WTC11 (cell line): ENCODE measurements around the gene TSEN15. TPM values are rescaled to one million over a fixed set of nuclear protein-coding genes. Genes with fewer than 3 reads are reported as not detected.

Experiments used
- ATAC-seq: fragments of 200-7000 bp; cut with Tn5 transposase; 2 replicates; pipeline ENCODE4 v1.10.0; 2021; ENCODE audit warnings: mild to moderate bottlenecking, moderate library complexity
- CTCF ChIA-PET: fragments of 300-600 bp; sonication (Branson Sonifier 250); formaldehyde crosslinking; loops from one replicate; lab custom pipeline; 2021; ENCODE audit warnings: antibody characterized with exemption; lab: Charles Lee
- POLR2A ChIA-PET: fragments of 350-600 bp; sonication (Branson Sonifier 250); formaldehyde crosslinking; loops from one replicate; lab custom pipeline; 2021; ENCODE audit warnings: antibody characterized with exemption; lab: Charles Lee
- DNase-seq: peaks from one replicate; pipeline ENCODE4 v3.0.0; 2021; ENCODE audit warnings: low spot score
- H3K27ac Mint-ChIP-seq: 2 replicates; pipeline ENCODE4 v1.8.0; 2021; ENCODE audit warnings: mixed read lengths
- H3K27me3 Mint-ChIP-seq: 2 replicates; pipeline ENCODE4 v1.8.0; 2021; ENCODE audit warnings: low read depth, mild to moderate bottlenecking, moderate library complexity, mixed read lengths
- H3K36me3 Mint-ChIP-seq: 2 replicates; pipeline ENCODE4 v1.8.0; 2021; ENCODE audit warnings: mixed read lengths
- H3K4me1 Mint-ChIP-seq: 2 replicates; pipeline ENCODE4 v1.8.0; 2022; ENCODE audit warnings: mixed read lengths
- H3K4me3 Mint-ChIP-seq: 2 replicates; pipeline ENCODE4 v1.8.0; 2021; ENCODE audit warnings: mild to moderate bottlenecking, moderate library complexity, mixed read lengths
- H3K9me3 Mint-ChIP-seq: 2 replicates; pipeline ENCODE4 v1.8.0; 2021; ENCODE audit warnings: mixed read lengths
- AFF4 ChIP-seq: sonication (generic); formaldehyde crosslinking; IDR thresholded peaks from 2 replicates; pipeline ENCODE4 v1.8.1; 2023; ENCODE audit warnings: mild to moderate bottlenecking, missing genetic modification reagents, borderline replicate concordance
- ATF2 ChIP-seq: sonication (generic); formaldehyde crosslinking; IDR thresholded peaks from 2 replicates; pipeline ENCODE4 v1.8.1; 2022; ENCODE audit warnings: low read depth, missing genetic modification reagents, borderline replicate concordance
- CREM ChIP-seq: sonication (generic); formaldehyde crosslinking; IDR thresholded peaks from 2 replicates; pipeline ENCODE4 v1.8.1; 2022; ENCODE audit warnings: mild to moderate bottlenecking, missing genetic modification reagents, moderate library complexity
- GABPB1 ChIP-seq: sonication (generic); formaldehyde crosslinking; IDR thresholded peaks from 2 replicates; pipeline ENCODE4 v1.8.1; 2023; ENCODE audit warnings: mild to moderate bottlenecking, missing genetic modification reagents
- NFATC4 ChIP-seq: fragments of 250-450 bp; sonication (Bioruptor Pico); IDR thresholded peaks from 2 replicates; pipeline ENCODE4 v1.9.0; 2021; ENCODE audit warnings: mild to moderate bottlenecking
- NFYB ChIP-seq: sonication (generic); formaldehyde crosslinking; conservative IDR thresholded peaks from 2 replicates; pipeline ENCODE4 v1.8.0; 2022; ENCODE audit warnings: low read depth, missing genetic modification reagents
- NR3C1 ChIP-seq: sonication (generic); formaldehyde crosslinking; conservative IDR thresholded peaks from 2 replicates; pipeline ENCODE4 v1.8.1; 2023; ENCODE audit warnings: low read depth, mild to moderate bottlenecking, missing genetic modification reagents
- RELA ChIP-seq: sonication (generic); formaldehyde crosslinking; IDR thresholded peaks from 2 replicates; pipeline ENCODE4 v1.8.1; 2022; ENCODE audit warnings: missing genetic modification reagents, mild to moderate bottlenecking, borderline replicate concordance
- SOX15 ChIP-seq: fragments of 250-450 bp; sonication (Bioruptor Pico); IDR thresholded peaks from 2 replicates; pipeline ENCODE4 v1.9.0; 2021; ENCODE audit warnings: mild to moderate bottlenecking
- TEAD4 ChIP-seq: sonication (generic); formaldehyde crosslinking; IDR thresholded peaks from 2 replicates; pipeline ENCODE4 v1.8.0; 2022; ENCODE audit warnings: mild to moderate bottlenecking, missing genetic modification reagents
- TP53 ChIP-seq: sonication (generic); formaldehyde crosslinking; IDR thresholded peaks from 2 replicates; pipeline ENCODE4 v1.8.1; 2023; ENCODE audit warnings: mild to moderate bottlenecking, missing genetic modification reagents
- ZNF396 ChIP-seq: fragments of 250-450 bp; sonication (Bioruptor Pico); IDR thresholded peaks from 2 replicates; pipeline ENCODE4 v1.8.0; 2021; ENCODE audit warnings: mild to moderate bottlenecking, moderate library complexity, borderline replicate concordance
- total RNA-seq: library from RNA; stranded (reverse); gene quantifications from 3 replicates; pipeline ENCODE4 v1.2.3, GENCODE V29; 2021
- TF ChIP-seq, protein P1 (sequence below): fragments of 200-600 bp; IDR thresholded peaks from 2 replicates; pipeline ENCODE4 v1.8.0; 2022; ENCODE audit warnings: antibody characterized with exemption
- TF ChIP-seq, protein P2 (sequence below): sonication (generic); formaldehyde crosslinking; IDR thresholded peaks from 2 replicates; pipeline ENCODE4 v1.8.0; 2023; ENCODE audit warnings: mild to moderate bottlenecking, missing genetic modification reagents

Gene TSEN15
- total RNA-seq, 1 experiment from 2014 or later, result 23.8 TPM

- ATAC-seq, result 0 out of 2 replicates have a peak, but pooled peaks have one; percentile 34
- no peaks in the 10 kb centered on the region for H3K27me3 Mint-ChIP-seq
- H3K27ac Mint-ChIP-seq, result no peak overlapping the region
- H3K4me1 Mint-ChIP-seq, result no peaks in the 10 kb centered on the region
- no peak overlapping the region for H3K4me3 Mint-ChIP-seq
- peaks cover 16% of the 10 kb centered on the region for H3K9me3 Mint-ChIP-seq
- no peak for DNase-seq
- ChIA-PET POLR2A (no interaction called here), CTCF (interaction anchor here (0.6 to 2.7 kb wide), 10 partner anchors 18 to 589 kb away, joined by 3 to 16 read pairs (median 4); no protein-coding TSS in a partner anchor)
- peaks cover 19% of the 10 kb centered on the region for H3K36me3 Mint-ChIP-seq
- TF ChIP-seq, protein P1, sequence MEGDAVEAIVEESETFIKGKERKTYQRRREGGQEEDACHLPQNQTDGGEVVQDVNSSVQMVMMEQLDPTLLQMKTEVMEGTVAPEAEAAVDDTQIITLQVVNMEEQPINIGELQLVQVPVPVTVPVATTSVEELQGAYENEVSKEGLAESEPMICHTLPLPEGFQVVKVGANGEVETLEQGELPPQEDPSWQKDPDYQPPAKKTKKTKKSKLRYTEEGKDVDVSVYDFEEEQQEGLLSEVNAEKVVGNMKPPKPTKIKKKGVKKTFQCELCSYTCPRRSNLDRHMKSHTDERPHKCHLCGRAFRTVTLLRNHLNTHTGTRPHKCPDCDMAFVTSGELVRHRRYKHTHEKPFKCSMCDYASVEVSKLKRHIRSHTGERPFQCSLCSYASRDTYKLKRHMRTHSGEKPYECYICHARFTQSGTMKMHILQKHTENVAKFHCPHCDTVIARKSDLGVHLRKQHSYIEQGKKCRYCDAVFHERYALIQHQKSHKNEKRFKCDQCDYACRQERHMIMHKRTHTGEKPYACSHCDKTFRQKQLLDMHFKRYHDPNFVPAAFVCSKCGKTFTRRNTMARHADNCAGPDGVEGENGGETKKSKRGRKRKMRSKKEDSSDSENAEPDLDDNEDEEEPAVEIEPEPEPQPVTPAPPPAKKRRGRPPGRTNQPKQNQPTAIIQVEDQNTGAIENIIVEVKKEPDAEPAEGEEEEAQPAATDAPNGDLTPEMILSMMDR, result peak; percentile 27; the same call in 1 of the 2 replicates
- TF ChIP-seq NR3C1 (CRISPR knock-in tag), result no peak
Measured at GRCh38 chr1:184075055-184076029, 23.8 kb downstream of the TSEN15 start.

- H3K4me3 Mint-ChIP-seq, result no peak overlapping the region
- no peak overlapping the region for H3K27ac Mint-ChIP-seq
- H3K4me1 Mint-ChIP-seq, result no peaks in the 10 kb centered on the region
- DNase-seq (no peak), ATAC-seq (no peak)
- peaks cover 13% of the 10 kb centered on the region for H3K9me3 Mint-ChIP-seq
- TF ChIP-seq, protein P2, sequence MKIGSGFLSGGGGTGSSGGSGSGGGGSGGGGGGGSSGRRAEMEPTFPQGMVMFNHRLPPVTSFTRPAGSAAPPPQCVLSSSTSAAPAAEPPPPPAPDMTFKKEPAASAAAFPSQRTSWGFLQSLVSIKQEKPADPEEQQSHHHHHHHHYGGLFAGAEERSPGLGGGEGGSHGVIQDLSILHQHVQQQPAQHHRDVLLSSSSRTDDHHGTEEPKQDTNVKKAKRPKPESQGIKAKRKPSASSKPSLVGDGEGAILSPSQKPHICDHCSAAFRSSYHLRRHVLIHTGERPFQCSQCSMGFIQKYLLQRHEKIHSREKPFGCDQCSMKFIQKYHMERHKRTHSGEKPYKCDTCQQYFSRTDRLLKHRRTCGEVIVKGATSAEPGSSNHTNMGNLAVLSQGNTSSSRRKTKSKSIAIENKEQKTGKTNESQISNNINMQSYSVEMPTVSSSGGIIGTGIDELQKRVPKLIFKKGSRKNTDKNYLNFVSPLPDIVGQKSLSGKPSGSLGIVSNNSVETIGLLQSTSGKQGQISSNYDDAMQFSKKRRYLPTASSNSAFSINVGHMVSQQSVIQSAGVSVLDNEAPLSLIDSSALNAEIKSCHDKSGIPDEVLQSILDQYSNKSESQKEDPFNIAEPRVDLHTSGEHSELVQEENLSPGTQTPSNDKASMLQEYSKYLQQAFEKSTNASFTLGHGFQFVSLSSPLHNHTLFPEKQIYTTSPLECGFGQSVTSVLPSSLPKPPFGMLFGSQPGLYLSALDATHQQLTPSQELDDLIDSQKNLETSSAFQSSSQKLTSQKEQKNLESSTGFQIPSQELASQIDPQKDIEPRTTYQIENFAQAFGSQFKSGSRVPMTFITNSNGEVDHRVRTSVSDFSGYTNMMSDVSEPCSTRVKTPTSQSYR (CRISPR knock-in tag), result no peak
- ChIA-PET POLR2A (no interaction called here), CTCF (interaction anchor here (1.5 kb wide), 1 partner anchor 585 kb away, joined by 3 read pairs; no protein-coding TSS in a partner anchor)
- no peaks in the 10 kb centered on the region for H3K27me3 Mint-ChIP-seq
- peaks cover 10% of the 10 kb centered on the region for H3K36me3 Mint-ChIP-seq
Measured at GRCh38 chr1:184078564-184079249, 27.2 kb downstream of the TSEN15 start.

DNA sequence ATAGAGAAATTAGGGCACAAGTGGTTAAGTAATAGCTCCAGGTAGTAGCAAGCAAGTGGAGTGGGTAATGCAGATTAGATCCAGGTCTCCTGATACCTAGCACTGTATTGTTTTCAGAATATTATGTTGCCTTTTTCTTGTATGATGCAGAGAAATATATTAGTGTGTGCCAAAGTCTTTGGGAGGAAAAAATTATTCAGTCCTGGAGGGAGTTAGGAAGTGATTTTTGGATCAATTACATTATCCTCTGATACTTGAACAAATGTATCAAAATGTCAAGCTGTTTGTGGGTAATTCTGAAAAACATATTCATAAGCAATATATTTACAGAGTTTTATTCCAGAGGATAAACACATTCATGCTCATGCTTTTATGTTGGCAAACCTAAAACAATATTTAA, 28.8 kb downstream of the TSEN15 start:
- Mint-ChIP-seq H3K36me3 (peaks cover 10% of the 10 kb centered on the region), H3K27ac (no peak overlapping the region), H3K27me3 (no peaks in the 10 kb centered on the region), H3K4me3 (no peak overlapping the region), H3K9me3 (peaks cover 13% of the 10 kb centered on the region), H3K4me1 (no peaks in the 10 kb centered on the region)
- CTCF ChIA-PET, result no interaction called here
- ATAC-seq, result no peak
- TF ChIP-seq NFYB (CRISPR knock-in tag), result no peak
- POLR2A ChIA-PET, result no interaction called here
- no peak for DNase-seq

- ATAC-seq, result no peak
- Mint-ChIP-seq H3K27me3 (no peaks in the 10 kb centered on the region; the same call in 1 of the 2 replicates), H3K4me3 (no peak overlapping the region), H3K27ac (no peak overlapping the region), H3K36me3 (no peaks in the 10 kb centered on the region), H3K4me1 (no peaks in the 10 kb centered on the region), H3K9me3 (peaks cover 9% of the 10 kb centered on the region; the same call in 1 of the 2 replicates)
- ChIA-PET POLR2A (no interaction called here), CTCF (no interaction called here)
- DNase-seq, result no peak
- TF ChIP-seq GABPB1 (CRISPR knock-in tag), result no peak
- no peak for TF ChIP-seq SOX15 (CRISPR knock-in tag)
- TF ChIP-seq TP53 (CRISPR knock-in tag), result no peak
- no peak for TF ChIP-seq NFATC4
- no peak for TF ChIP-seq AFF4 (CRISPR knock-in tag)
- TF ChIP-seq TEAD4 (CRISPR knock-in tag), result no peak
- no peak for TF ChIP-seq RELA (CRISPR knock-in tag)
- TF ChIP-seq ZNF396 (CRISPR knock-in tag), result no peak
- no peak for TF ChIP-seq CREM (CRISPR knock-in tag)
- no peak for TF ChIP-seq ATF2 (CRISPR knock-in tag)
Measured at GRCh38 chr1:184082541-184083415, 31.2 kb downstream of the TSEN15 start.
